HepG2 (cell line): Measurements from ENCODE around the gene ATAD1. TPM values are rescaled to one million over a fixed set of nuclear protein-coding genes. Genes with fewer than 3 reads are reported as not detected.
A peak's percentile ranks its signal among the peaks of the same experiment; 100 is the strongest.

Source experiments
- BATF2 ChIP-seq: sonication (generic); formaldehyde crosslinking; IDR thresholded peaks from 2 replicates; pipeline ENCODE4 v1.8.0; 2022; ENCODE audit warnings: mild to moderate bottlenecking, missing genetic modification reagents, moderate library complexity
- CENPX ChIP-seq: sonication (generic); formaldehyde crosslinking; IDR thresholded peaks from 2 replicates; pipeline ENCODE4 v1.9.0; 2021; ENCODE audit warnings: mild to moderate bottlenecking, missing genetic modification reagents, moderate library complexity
- CREM ChIP-seq, 2 experiments: sonication (generic) in 1 of 2; formaldehyde crosslinking in 1 of 2; IDR thresholded peaks; 2 replicates each; pipeline versions ENCODE4 v1.4.0 to v1.6.1; 2016 to 2020; ENCODE audit warnings: antibody characterized with exemption in 1 of 2, mild to moderate bottlenecking in 1 of 2, missing genetic modification reagents in 1 of 2
- DBP ChIP-seq: sonication (generic); formaldehyde crosslinking; IDR thresholded peaks from 2 replicates; pipeline ENCODE4 v1.4.0; 2020; ENCODE audit warnings: missing genetic modification reagents; ENCODE audit errors: not compliant biosample characterization
- FOXC1 ChIP-seq: sonication (generic); formaldehyde crosslinking; IDR thresholded peaks from 2 replicates; pipeline ENCODE4 v1.8.0; 2022; ENCODE audit warnings: mild to moderate bottlenecking, missing genetic modification reagents, borderline replicate concordance
- GATAD2A ChIP-seq: IDR thresholded peaks from 2 replicates; pipeline ENCODE4 v1.6.1; 2016
- RBM39 ChIP-seq: fragments of 200-400 bp; formaldehyde crosslinking; IDR thresholded peaks from one replicate; pipeline ENCODE4 v1.6.1; 2018; ENCODE audit warnings: antibody characterized with exemption, mild to moderate bottlenecking, low read depth, low read length; ENCODE audit not compliant: poor library complexity, severe bottlenecking
- RCOR2 ChIP-seq: IDR thresholded peaks from 2 replicates; pipeline ENCODE4 v1.6.1; 2016; ENCODE audit warnings: missing biosample characterization, missing genetic modification reagents
- SALL2 ChIP-seq: sonication (generic); formaldehyde crosslinking; IDR thresholded peaks from 2 replicates; pipeline ENCODE4 v1.8.1; 2023; ENCODE audit warnings: mild to moderate bottlenecking, missing genetic modification reagents, inconsistent platforms
- SMYD3 ChIP-seq: sonication (generic); formaldehyde crosslinking; IDR thresholded peaks from 2 replicates; pipeline ENCODE4 v1.8.1; 2023; ENCODE audit warnings: mild to moderate bottlenecking, missing genetic modification reagents
- SNAI1 ChIP-seq: sonication (generic); formaldehyde crosslinking; IDR thresholded peaks from 2 replicates; pipeline ENCODE4 v1.5.0; 2020; ENCODE audit warnings: mild to moderate bottlenecking, missing genetic modification reagents, borderline replicate concordance
- TBX3 ChIP-seq: fragments of 450-650 bp; IDR thresholded peaks from 2 replicates; pipeline ENCODE4 v1.6.1; 2017; ENCODE audit warnings: antibody characterized with exemption, mild to moderate bottlenecking, inconsistent platforms, borderline replicate concordance
- THAP9 ChIP-seq: sonication (generic); formaldehyde crosslinking; IDR thresholded peaks from 2 replicates; pipeline ENCODE4; 2020; ENCODE audit warnings: missing genetic modification reagents, mild to moderate bottlenecking, borderline replicate concordance
- ZKSCAN5 ChIP-seq: sonication (generic); formaldehyde crosslinking; IDR thresholded peaks from 2 replicates; pipeline ENCODE4 v1.5.1; 2020; ENCODE audit warnings: mild to moderate bottlenecking, missing genetic modification reagents
- ZNF317 ChIP-seq: sonication (generic); formaldehyde crosslinking; IDR thresholded peaks from 2 replicates; pipeline ENCODE4 v1.5.0; 2020; ENCODE audit warnings: mild to moderate bottlenecking, missing genetic modification reagents
- ZNF414 ChIP-seq: sonication (generic); formaldehyde crosslinking; IDR thresholded peaks from 2 replicates; pipeline ENCODE4 v1.5.0; 2020; ENCODE audit warnings: missing genetic modification reagents
- ZNF512 ChIP-seq: sonication (generic); formaldehyde crosslinking; IDR thresholded peaks from 2 replicates; pipeline ENCODE4 v1.4.0; 2020; ENCODE audit warnings: mild to moderate bottlenecking, missing genetic modification reagents
- ZNF879 ChIP-seq: sonication (generic); formaldehyde crosslinking; IDR thresholded peaks from 2 replicates; pipeline ENCODE4 v1.8.1; 2023; ENCODE audit warnings: missing genetic modification reagents
- ZXDC ChIP-seq: sonication (generic); formaldehyde crosslinking; IDR thresholded peaks from 2 replicates; pipeline ENCODE4 v1.5.0; 2020; ENCODE audit warnings: mild to moderate bottlenecking, missing genetic modification reagents
- polyA plus RNA-seq, 8 experiments: library from polyadenylated mRNA; depleted of rRNA in 3 of 8; stranded (reverse) in 7 of 8; unstranded in 1 of 8; fragments of >200 nt; fragmentation: Illumina TruSeq in 4 of 8; extraction: Trizol in 4 of 8; gene quantifications; 2 replicates each; pipeline versions ENCODE4 v1.2.1 to v1.2.3, GENCODE V29; 2011 to 2016; ENCODE audit warnings: low read depth in 4 of 8, missing spikeins in 1 of 8, mixed read lengths in 1 of 8; ENCODE audit not compliant: insufficient read depth in 1 of 8
- total RNA-seq, 5 experiments: library from RNA; depleted of rRNA; stranded (reverse); fragments of >200 nt; fragmentation: Illumina TruSeq; extraction: Trizol; gene quantifications; 2 replicates each; pipeline ENCODE4 v1.2.3, GENCODE V29; 2016; ENCODE audit warnings: low read depth in 1 of 5

Gene ATAD1
- total and polyA plus RNA-seq, 2 of the 13 experiments (the other 11 are each of a cell fraction or from before 2014, with no cell fraction given): 14.9 to 28.2 TPM

GRCh38 chr10:87862679-87863052 lies 44.6 kb upstream of the ATAD1 start (continued):
- TF ChIP-seq SMYD3 (CRISPR knock-in tag): no peak
- TF ChIP-seq SNAI1 (CRISPR knock-in tag): no peak
- TF ChIP-seq THAP9 (CRISPR knock-in tag): 0 out of 2 replicates have a peak, but pooled peaks have one; percentile 7
- TF ChIP-seq ZNF512 (CRISPR knock-in tag): no peak
- 0 out of 2 replicates have a peak, but pooled peaks have one; percentile 35 for TF ChIP-seq FOXC1 (CRISPR knock-in tag)
- no peak for TF ChIP-seq ZNF317
- TF ChIP-seq BATF2 (CRISPR knock-in tag): no peak; the same call in 1 of the 2 replicates
- no peak for TF ChIP-seq GATAD2A
- no peak for TF ChIP-seq CREM (IDR thresholded peaks at IDR 0.05)
- no peak for TF ChIP-seq CREM (CRISPR knock-in tag; IDR thresholded peaks at IDR 0.05)
- TF ChIP-seq RBM39: no peak
- TF ChIP-seq TBX3: no peak
- TF ChIP-seq ZXDC: no peak
- peak; percentile 33 for TF ChIP-seq ZNF879 (CRISPR knock-in tag)
- no peak for TF ChIP-seq ZKSCAN5 (CRISPR knock-in tag)
- TF ChIP-seq RCOR2: no peak
- no peak for TF ChIP-seq DBP (CRISPR knock-in tag)
- no peak for TF ChIP-seq SALL2 (CRISPR knock-in tag)
- TF ChIP-seq CENPX (CRISPR knock-in tag): no peak
- peak; percentile 16 for TF ChIP-seq ZNF414 (CRISPR knock-in tag)
